ENCODE data around the gene DNAJC7.
A peak's percentile ranks its signal among the peaks of the same experiment; 100 is the strongest.
"Not testable (repeated sequence)": the region's sequence is repeated elsewhere in the genome, so short reads cannot be mapped to it uniquely, and the experiment has no call there.

The DNAJC7 gene

GRCh38 chr17:41943492-41943891, 73.7 kb downstream of the DNAJC7 start:
- Histone ChIP-seq H3K9me3 (ENCODE audit: control insufficient read depth, insufficient read depth, low read depth, low read length) (no peaks in the 10 kb centered on the region), H3K27ac (ENCODE audit: low read depth, low read length) (no peak overlapping the region), H3K9ac (ENCODE audit: low read length) (no peak overlapping the region), H3K27me3 (ENCODE audit: control insufficient read depth, insufficient read depth, low read length) (no peaks in the 10 kb centered on the region), H3K4me3 (ENCODE audit: low read depth, low read length) (no peak overlapping the region), H3K36me3 (ENCODE audit: control insufficient read depth, insufficient read depth, low read length) (no peaks in the 10 kb centered on the region), H3K4me1 (ENCODE audit: control insufficient read depth, insufficient read depth, low read length) (no peaks in the 10 kb centered on the region)

- H3K9me3 ChIP-seq (ENCODE audit: control insufficient read depth, insufficient read depth, low read depth, low read length) = no peaks in the 10 kb centered on the region
- no peaks in the 10 kb centered on the region for H3K4me1 ChIP-seq (ENCODE audit: control insufficient read depth, insufficient read depth, low read length)
Observed at GRCh38 chr17:41942626-41943373, 74.4 kb downstream of the DNAJC7 start.

GRCh38 chr17:41941168-41941567, 76.1 kb downstream of the DNAJC7 start:
- Histone ChIP-seq H3K36me3 (ENCODE audit: control insufficient read depth, insufficient read depth, low read length) (no peaks in the 10 kb centered on the region), H3K9ac (ENCODE audit: low read length) (no peak overlapping the region), H3K4me3 (ENCODE audit: low read depth, low read length) (no peak overlapping the region), H3K9me3 (ENCODE audit: control insufficient read depth, insufficient read depth, low read depth, low read length) (no peaks in the 10 kb centered on the region), H3K4me1 (ENCODE audit: control insufficient read depth, insufficient read depth, low read length) (no peaks in the 10 kb centered on the region), H3K27me3 (ENCODE audit: control insufficient read depth, insufficient read depth, low read length) (no peaks in the 10 kb centered on the region), H3K27ac (ENCODE audit: low read depth, low read length) (no peak overlapping the region)

More at GRCh38 chr17:41942626-41943373, 74.4 kb downstream of the DNAJC7 start:
- Histone ChIP-seq H3K9ac (ENCODE audit: low read length) (no peak overlapping the region), H3K27me3 (ENCODE audit: control insufficient read depth, insufficient read depth, low read length) (no peaks in the 10 kb centered on the region), H3K27ac (ENCODE audit: low read depth, low read length) (no peak overlapping the region), H3K36me3 (ENCODE audit: control insufficient read depth, insufficient read depth, low read length) (no peaks in the 10 kb centered on the region), H3K4me3 (ENCODE audit: low read depth, low read length) (no peak overlapping the region)

- no peaks in the 10 kb centered on the region for H3K27me3 ChIP-seq (ENCODE audit: control insufficient read depth, insufficient read depth, low read length)
- no peaks in the 10 kb centered on the region for H3K9me3 ChIP-seq (ENCODE audit: control insufficient read depth, insufficient read depth, low read depth, low read length)
- H3K4me3 ChIP-seq (ENCODE audit: low read depth, low read length) = no peak overlapping the region
- no peaks in the 10 kb centered on the region for H3K36me3 ChIP-seq (ENCODE audit: control insufficient read depth, insufficient read depth, low read length)
- H3K9ac ChIP-seq (ENCODE audit: low read length) = no peak overlapping the region
- H3K27ac ChIP-seq (ENCODE audit: low read depth, low read length) = no peak overlapping the region
- H3K4me1 ChIP-seq (ENCODE audit: control insufficient read depth, insufficient read depth, low read length) = no peaks in the 10 kb centered on the region; the same call in 1 of the 2 replicates
Observed at GRCh38 chr17:41939693-41940090, 77.5 kb downstream of the DNAJC7 start.

- Histone ChIP-seq H3K36me3 (ENCODE audit: control insufficient read depth, insufficient read depth, low read length) (no peaks in the 10 kb centered on the region), H3K9ac (ENCODE audit: low read length) (no peak overlapping the region), H3K27ac (ENCODE audit: low read depth, low read length) (no peak overlapping the region), H3K27me3 (ENCODE audit: control insufficient read depth, insufficient read depth, low read length) (no peaks in the 10 kb centered on the region), H3K9me3 (ENCODE audit: control insufficient read depth, insufficient read depth, low read depth, low read length) (no peaks in the 10 kb centered on the region), H3K4me1 (ENCODE audit: control insufficient read depth, insufficient read depth, low read length) (no peaks in the 10 kb centered on the region; the same call in 1 of the 2 replicates), H3K4me3 (ENCODE audit: low read depth, low read length) (no peak overlapping the region)
Observed at GRCh38 chr17:41939044-41939692, 78.1 kb downstream of the DNAJC7 start.

GRCh38 chr17:41937970-41938954, 79.0 kb downstream of the DNAJC7 start:
- H3K27ac ChIP-seq (ENCODE audit: low read depth, low read length) = no peak overlapping the region
- H3K27me3 ChIP-seq (ENCODE audit: control insufficient read depth, insufficient read depth, low read length) = no peaks in the 10 kb centered on the region
- no peak overlapping the region for H3K9ac ChIP-seq (ENCODE audit: low read length)
- H3K4me3 ChIP-seq (ENCODE audit: low read depth, low read length) = no peak overlapping the region
- no peaks in the 10 kb centered on the region for H3K9me3 ChIP-seq (ENCODE audit: control insufficient read depth, insufficient read depth, low read depth, low read length)
- no peaks in the 10 kb centered on the region; the same call in 1 of the 2 replicates for H3K4me1 ChIP-seq (ENCODE audit: control insufficient read depth, insufficient read depth, low read length)
- H3K36me3 ChIP-seq (ENCODE audit: control insufficient read depth, insufficient read depth, low read length) = no peaks in the 10 kb centered on the region

GRCh38 chr17:41935641-41936040, 81.6 kb downstream of the DNAJC7 start:
- Histone ChIP-seq H3K27me3 (ENCODE audit: control insufficient read depth, insufficient read depth, low read length) (no peaks in the 10 kb centered on the region), H3K4me1 (ENCODE audit: control insufficient read depth, insufficient read depth, low read length) (peaks cover 6% of the 10 kb centered on the region; the same call in 1 of the 2 replicates), H3K27ac (ENCODE audit: low read depth, low read length) (no peak overlapping the region), H3K9me3 (ENCODE audit: control insufficient read depth, insufficient read depth, low read depth, low read length) (no peaks in the 10 kb centered on the region), H3K9ac (ENCODE audit: low read length) (no peak overlapping the region), H3K36me3 (ENCODE audit: control insufficient read depth, insufficient read depth, low read length) (no peaks in the 10 kb centered on the region), H3K4me3 (ENCODE audit: low read depth, low read length) (no peak overlapping the region)

- H3K27me3 ChIP-seq (ENCODE audit: control insufficient read depth, insufficient read depth, low read length) = no peaks in the 10 kb centered on the region
- H3K36me3 ChIP-seq (ENCODE audit: control insufficient read depth, insufficient read depth, low read length) = no peaks in the 10 kb centered on the region
- peaks cover 9% of the 10 kb centered on the region; the same call in 1 of the 2 replicates for H3K4me1 ChIP-seq (ENCODE audit: control insufficient read depth, insufficient read depth, low read length)
- H3K9ac ChIP-seq (ENCODE audit: low read length) = no peak overlapping the region
- no peaks in the 10 kb centered on the region for H3K9me3 ChIP-seq (ENCODE audit: control insufficient read depth, insufficient read depth, low read depth, low read length)
- H3K27ac ChIP-seq (ENCODE audit: low read depth, low read length) = no peak overlapping the region
- no peak overlapping the region for H3K4me3 ChIP-seq (ENCODE audit: low read depth, low read length)
Observed at GRCh38 chr17:41932816-41933389, 84.3 kb downstream of the DNAJC7 start.

- not testable (repeated sequence) for H3K9me3 ChIP-seq (ENCODE audit: control insufficient read depth, insufficient read depth, low read depth, low read length); H3K27ac ChIP-seq (ENCODE audit: low read depth, low read length); H3K4me3 ChIP-seq (ENCODE audit: low read depth, low read length); H3K9ac ChIP-seq (ENCODE audit: low read length); H3K36me3 ChIP-seq (ENCODE audit: control insufficient read depth, insufficient read depth, low read length); H3K27me3 ChIP-seq (ENCODE audit: control insufficient read depth, insufficient read depth, low read length); H3K4me1 ChIP-seq (ENCODE audit: control insufficient read depth, insufficient read depth, low read length)
Observed at GRCh38 chr17:41931715-41932114, 85.5 kb downstream of the DNAJC7 start.

- Histone ChIP-seq H3K4me3 (ENCODE audit: low read depth, low read length) (peak overlapping the region; percentile 68), H3K9ac (ENCODE audit: low read length) (peak overlapping the region; percentile 63)
- not testable (repeated sequence) for H3K9me3 ChIP-seq (ENCODE audit: control insufficient read depth, insufficient read depth, low read depth, low read length); H3K36me3 ChIP-seq (ENCODE audit: control insufficient read depth, insufficient read depth, low read length); H3K27me3 ChIP-seq (ENCODE audit: control insufficient read depth, insufficient read depth, low read length); H3K27ac ChIP-seq (ENCODE audit: low read depth, low read length); H3K4me1 ChIP-seq (ENCODE audit: control insufficient read depth, insufficient read depth, low read length)
Observed at GRCh38 chr17:41930833-41931156, 86.4 kb downstream of the DNAJC7 start.

Data from HUES6 (cell line).